Immature natural killer cell (primary cell): ENCODE results near the gene DDA1. TPM values are rescaled to one million over a fixed set of nuclear protein-coding genes. Genes with fewer than 3 reads are reported as not detected.
"Not testable (repeated sequence)": the region's sequence is repeated elsewhere in the genome, so short reads cannot be mapped to it uniquely, and the experiment has no call there.

ENCODE experiments used
- DNase-seq, 3 donors: peaks; one replicate each; pipeline ENCODE4 v3.0.0; 2022; ENCODE audit warnings: mixed read lengths in 1 of 3
- H3K27ac Mint-ChIP-seq, 6 donors: one replicate each; pipeline ENCODE4 v1.8.0; 2020; ENCODE audit warnings: mixed read lengths in 6 of 6, mild to moderate bottlenecking in 5 of 6, inconsistent platforms in 4 of 6, moderate library complexity in 3 of 6
- H3K27me3 Mint-ChIP-seq, 3 donors: one replicate each; pipeline ENCODE4 v1.8.0; 2020 to 2021; ENCODE audit warnings: low read depth in 3 of 3, mild to moderate bottlenecking in 3 of 3, mixed read lengths in 3 of 3, moderate library complexity in 3 of 3, inconsistent platforms in 1 of 3
- H3K36me3 Mint-ChIP-seq, 3 donors: one replicate each; pipeline ENCODE4 v1.8.0; 2020; ENCODE audit warnings: mixed read lengths in 3 of 3, inconsistent platforms in 2 of 3, mild to moderate bottlenecking in 2 of 3
- H3K4me1 Mint-ChIP-seq, 2 donors: one replicate each; pipeline ENCODE4 v1.8.0; 2020; ENCODE audit warnings: inconsistent platforms in 2 of 2, mild to moderate bottlenecking in 2 of 2, mixed read lengths in 2 of 2, moderate library complexity in 1 of 2
- H3K4me3 Mint-ChIP-seq, 5 donors: one replicate each; pipeline ENCODE4 v1.8.0; 2020; ENCODE audit warnings: mild to moderate bottlenecking in 5 of 5, mixed read lengths in 5 of 5, inconsistent platforms in 3 of 5, moderate library complexity in 3 of 5
- H3K9me3 Mint-ChIP-seq, 6 donors: one replicate each; pipeline ENCODE4 v1.8.0; 2020; ENCODE audit warnings: mild to moderate bottlenecking in 6 of 6, mixed read lengths in 6 of 6, inconsistent platforms in 4 of 6, moderate library complexity in 3 of 6
- polyA plus RNA-seq, 3 donors: library from polyadenylated mRNA; unstranded; fragments of 300-500 nt; fragmentation: Illumina TruSeq; gene quantifications; one replicate each; pipeline ENCODE4 v1.2.3, GENCODE V29; 2021

The DDA1 gene
- polyA plus RNA-seq, 3 donors from 2014 or later: 30.0 to 48.6 (median 40.6) TPM

DNA sequence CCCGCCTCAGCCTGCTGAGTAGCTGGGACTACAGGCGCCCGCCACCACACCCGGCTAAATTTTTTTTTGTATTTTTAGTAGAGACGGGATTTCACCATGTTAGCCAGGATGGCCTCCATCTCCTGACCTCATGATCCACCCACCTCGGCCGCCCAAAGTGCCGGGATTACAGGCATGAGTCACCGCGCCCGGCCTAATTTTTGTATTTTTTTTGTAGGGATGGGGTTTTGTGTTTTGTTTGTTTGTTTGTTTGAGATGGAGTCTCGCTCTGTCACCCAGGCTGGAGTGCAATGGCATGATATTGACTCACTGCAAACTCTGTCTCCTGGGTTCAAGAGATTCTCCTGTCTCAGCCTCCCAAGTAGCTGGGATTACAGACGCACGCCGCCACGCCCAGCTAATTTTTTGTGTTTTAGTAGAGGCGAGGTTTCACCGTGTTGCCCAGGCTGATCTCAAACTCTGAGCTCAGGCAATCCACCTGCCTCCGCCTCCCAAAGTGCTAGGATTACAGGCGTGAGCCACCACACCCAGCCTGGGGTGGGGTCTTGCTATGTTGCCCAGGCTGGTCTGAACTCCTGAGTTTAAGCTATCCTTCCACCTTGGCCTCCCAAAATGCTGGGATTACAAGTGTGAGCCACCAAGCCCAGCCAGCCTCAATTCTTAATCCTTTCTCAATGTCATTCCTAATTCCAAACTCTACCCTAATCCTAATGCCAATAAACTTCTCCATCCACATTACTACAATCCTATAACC is 54.7 kb downstream of the DDA1 start:
- not testable (repeated sequence) for H3K4me3 Mint-ChIP-seq, H3K27me3 Mint-ChIP-seq, DNase-seq, H3K9me3 Mint-ChIP-seq, H3K36me3 Mint-ChIP-seq, H3K27ac Mint-ChIP-seq, H3K4me1 Mint-ChIP-seq

- Mint-ChIP-seq H3K27ac (no peak overlapping the region), H3K9me3 (no peaks in the 10 kb centered on the region), H3K27me3 (peaks cover 0 to 5% (median 4%) of the 10 kb centered on the region in 3 donors), H3K36me3 (no peaks in the 10 kb centered on the region), H3K4me3 (no peak overlapping the region), H3K4me1 (peaks cover 0 to 5% of the 10 kb centered on the region in 2 donors)
- no peak for DNase-seq
These were observed 56.0 kb downstream of the DDA1 start for GRCh38 chr19:17365361-17365760.

- Mint-ChIP-seq H3K27me3 (peaks cover 0 to 7% (median 4%) of the 10 kb centered on the region in 3 donors), H3K4me1 (peaks cover 0 to 5% of the 10 kb centered on the region in 2 donors), H3K36me3 (no peaks in the 10 kb centered on the region), H3K4me3 (peak overlapping the region in 1 of 5 donors; percentile 19), H3K9me3 (no peaks in the 10 kb centered on the region), H3K27ac (peak overlapping the region in 2 of 6 donors; percentile 14 to 53)
- no peak for DNase-seq
These were observed 60.7 kb downstream of the DDA1 start for GRCh38 chr19:17370026-17370587.

Other genes with a start within 250 kb of the DDA1 start
- gene HAUS8, start 234.1 kb upstream of the DDA1 start, polyA plus RNA-seq: 1 to 10 TPM; 1.0 to 9.8 (median 4.9) TPM
- 10 to 100 TPM in 1 of 3 donors, 1 to 10 TPM in 2; 5.9 to 33.8 (median 6.0) TPM for gene MYO9B, start 233.8 kb upstream of the DDA1 start, polyA plus RNA-seq
- 10 to 100 TPM; 35.4 to 42.0 (median 38.8) TPM for gene USE1, start 94.2 kb upstream of the DDA1 start, polyA plus RNA-seq
- 10 to 100 TPM; 31.4 to 51.3 (median 42.3) TPM for gene OCEL1, start 83.3 kb upstream of the DDA1 start, polyA plus RNA-seq
- gene NR2F6, start 63.6 kb upstream of the DDA1 start, polyA plus RNA-seq: 1 to 10 TPM in 1 of 3 donors, under 1 TPM in 2; 0.67 to 1.4 (median 0.94) TPM
- not detected for gene USHBP1, start 44.8 kb upstream of the DDA1 start, polyA plus RNA-seq
- 100 to 1,000 TPM; 135 to 218 (median 141) TPM for gene BABAM1, start 42.1 kb upstream of the DDA1 start, polyA plus RNA-seq
- gene ANKLE1, start 27.7 kb upstream of the DDA1 start, polyA plus RNA-seq: not detected
- gene ABHD8, start 6.1 kb upstream of the DDA1 start, polyA plus RNA-seq: 10 to 100 TPM in 1 of 3 donors, 1 to 10 TPM in 2; 7.5 to 10.3 (median 8.3) TPM
- gene MRPL34, start 3.7 kb upstream of the DDA1 start, polyA plus RNA-seq: 100 to 1,000 TPM; 189 to 270 (median 197) TPM
- gene ANO8, start 25.3 kb downstream of the DDA1 start, polyA plus RNA-seq: under 1 TPM; 0.06 to 0.40 (median 0.12) TPM
- gene GTPBP3, start 28.0 kb downstream of the DDA1 start, polyA plus RNA-seq: 1 to 10 TPM; 2.8 to 8.8 (median 3.1) TPM
- gene PLVAP, start 67.8 kb downstream of the DDA1 start, polyA plus RNA-seq: not detected
- gene CCDC194, start 84.6 kb downstream of the DDA1 start, polyA plus RNA-seq: under 1 TPM in 1 of 3 donors, not detected in 2; 0.40 TPM
- 100 to 1,000 TPM; 326 to 394 (median 383) TPM for gene BST2, start 96.1 kb downstream of the DDA1 start, polyA plus RNA-seq
- gene MVB12A, start 110.5 kb downstream of the DDA1 start, polyA plus RNA-seq: 10 to 100 TPM; 35.8 to 43.6 (median 36.3) TPM
- under 1 TPM in 1 of 3 donors, not detected in 2; 0.24 TPM for gene TMEM221, start 139.1 kb downstream of the DDA1 start, polyA plus RNA-seq
- gene NXNL1, start 151.4 kb downstream of the DDA1 start, polyA plus RNA-seq: not detected
- gene SLC27A1, start 161.0 kb downstream of the DDA1 start, polyA plus RNA-seq: 10 to 100 TPM in 2 of 3 donors, 1 to 10 TPM in 1; 9.7 to 15.9 (median 15.3) TPM
- 100 to 1,000 TPM in 2 of 3 donors, 10 to 100 TPM in 1; 65.3 to 118 (median 107) TPM for gene PGLS, start 202.1 kb downstream of the DDA1 start, polyA plus RNA-seq
- gene COLGALT1, start 246.1 kb downstream of the DDA1 start, polyA plus RNA-seq: 10 to 100 TPM; 16.9 to 26.8 (median 22.6) TPM